Thoracic aorta (tissue), 2 donors: Measurements from ENCODE around the gene SMARCAL1. TPM values are rescaled to one million over a fixed set of nuclear protein-coding genes. Genes with fewer than 3 reads are reported as not detected.

Source experiments
- ATAC-seq: fragments of 150-250 bp; one replicate; pipeline ENCODE4 v1.8.0; 2017; ENCODE audit warnings: low read depth; ENCODE audit not compliant: insufficient number of reproducible peaks, low FRiP score
- DNase-seq: peaks from one replicate; pipeline ENCODE4 v3.0.0-alpha.2; 2020; ENCODE audit warnings: low spot score
- H3K27ac ChIP-seq, 2 donors: fragments of 200-600 bp; sonication (generic); 1 replicate in 1 of 2; 2 replicates in 1 of 2; pipeline ENCODE4 v1.5.1; 2016; ENCODE audit warnings: mild to moderate bottlenecking in 2 of 2, moderate library complexity in 2 of 2
- H3K27me3 ChIP-seq: fragments of 200-600 bp; sonication (generic); replicated peaks from 2 replicates; pipeline ENCODE4 v1.6.0; 2016; ENCODE audit warnings: mild to moderate bottlenecking; ENCODE audit not compliant: insufficient read depth
- H3K36me3 ChIP-seq: fragments of 200-600 bp; sonication (generic); one replicate; pipeline ENCODE4 v1.5.1; 2016
- H3K4me1 ChIP-seq, 2 donors: fragments of 200-600 bp; sonication (generic); 1 replicate in 1 of 2; 2 replicates in 1 of 2; pipeline versions ENCODE4 v1.5.1 to v1.6.0; 2016; ENCODE audit warnings: low read depth in 2 of 2, mild to moderate bottlenecking in 1 of 2; ENCODE audit not compliant: control insufficient read depth in 1 of 2
- H3K4me3 ChIP-seq: fragments of 200-600 bp; sonication (generic); 2 replicates; pipeline ENCODE4 v1.5.1; 2016; ENCODE audit warnings: mild to moderate bottlenecking
- H3K9me3 ChIP-seq: fragments of 200-600 bp; sonication (generic); 2 replicates; pipeline ENCODE4 v1.5.1; 2016
- CTCF ChIP-seq: fragments of 200-600 bp; sonication (generic); IDR thresholded peaks from one replicate; pipeline ENCODE4 v1.5.1; 2019; ENCODE audit warnings: antibody characterized with exemption
- total RNA-seq, 2 donors: library from RNA; depleted of rRNA; stranded (reverse); fragments of >200 nt; gene quantifications; one replicate each; pipeline versions ENCODE4 v1.1.0 to v1.2.3, GENCODE V29; 2016

SMARCAL1 gene
- total RNA-seq, 2 donors from 2014 or later = 22.1 to 28.4 TPM

GRCh38 chr2:216491793-216492596, 79.7 kb downstream of the SMARCAL1 start:
- TF ChIP-seq CTCF = no peak
- Histone ChIP-seq H3K27ac (no peak overlapping the region), H3K27me3 (no peaks in the 10 kb centered on the region), H3K9me3 (no peaks in the 10 kb centered on the region), H3K4me3 (no peak overlapping the region), H3K36me3 (no peaks in the 10 kb centered on the region), H3K4me1 (no peaks in the 10 kb centered on the region)
- DNase-seq (no peak), ATAC-seq (no peak)

GRCh38 chr2:216492597-216493333, 80.5 kb downstream of the SMARCAL1 start:
- no peak for ATAC-seq

GRCh38 chr2:216493334-216493685, 81.0 kb downstream of the SMARCAL1 start:
- Histone ChIP-seq H3K27ac (no peak overlapping the region), H3K36me3 (no peaks in the 10 kb centered on the region), H3K9me3 (no peaks in the 10 kb centered on the region), H3K4me3 (no peak overlapping the region), H3K4me1 (peaks cover 0 to 9% of the 10 kb centered on the region in 2 donors), H3K27me3 (no peaks in the 10 kb centered on the region)
- no peak for TF ChIP-seq CTCF
- ATAC-seq (no peak), DNase-seq (no peak)

More at GRCh38 chr2:216492597-216493333, 80.5 kb downstream of the SMARCAL1 start:
- TF ChIP-seq CTCF = no peak
- Histone ChIP-seq H3K9me3 (no peaks in the 10 kb centered on the region), H3K4me1 (peaks cover 0 to 6% of the 10 kb centered on the region in 2 donors), H3K27me3 (no peaks in the 10 kb centered on the region), H3K36me3 (no peaks in the 10 kb centered on the region), H3K4me3 (no peak overlapping the region), H3K27ac (no peak overlapping the region)
- no peak for DNase-seq

GRCh38 chr2:216495656-216496055, 83.4 kb downstream of the SMARCAL1 start:
- Histone ChIP-seq H3K36me3 (no peaks in the 10 kb centered on the region), H3K4me3 (no peak overlapping the region), H3K9me3 (no peaks in the 10 kb centered on the region), H3K27ac (no peak overlapping the region), H3K27me3 (no peaks in the 10 kb centered on the region), H3K4me1 (peaks cover 4 to 22% of the 10 kb centered on the region in 2 donors)
- ATAC-seq (no peak), DNase-seq (no peak)
- no peak for TF ChIP-seq CTCF

- Histone ChIP-seq H3K27ac (peak overlapping the region; percentile 21 to 54), H3K9me3 (no peaks in the 10 kb centered on the region), H3K4me1 (peaks cover 4 to 22% of the 10 kb centered on the region in 2 donors), H3K27me3 (no peaks in the 10 kb centered on the region), H3K36me3 (peaks cover 10% of the 10 kb centered on the region), H3K4me3 (peak overlapping the region; percentile 89)
- DNase-seq (no peak), ATAC-seq (no peak)
- TF ChIP-seq CTCF = no peak
These were observed 85.2 kb downstream of the SMARCAL1 start for GRCh38 chr2:216497382-216498069.
